GM12872 (cell line): ENCODE measurements around the gene ARHGAP6.

Source experiments
- TF ChIP-seq, protein P1 (sequence below): IDR thresholded peaks from 3 replicates; pipeline ENCODE4 v1.5.1; 2011; ENCODE audit warnings: low read depth, mild to moderate bottlenecking, low read length, moderate library complexity; ENCODE audit not compliant: insufficient read depth

The ARHGAP6 gene

DNA sequence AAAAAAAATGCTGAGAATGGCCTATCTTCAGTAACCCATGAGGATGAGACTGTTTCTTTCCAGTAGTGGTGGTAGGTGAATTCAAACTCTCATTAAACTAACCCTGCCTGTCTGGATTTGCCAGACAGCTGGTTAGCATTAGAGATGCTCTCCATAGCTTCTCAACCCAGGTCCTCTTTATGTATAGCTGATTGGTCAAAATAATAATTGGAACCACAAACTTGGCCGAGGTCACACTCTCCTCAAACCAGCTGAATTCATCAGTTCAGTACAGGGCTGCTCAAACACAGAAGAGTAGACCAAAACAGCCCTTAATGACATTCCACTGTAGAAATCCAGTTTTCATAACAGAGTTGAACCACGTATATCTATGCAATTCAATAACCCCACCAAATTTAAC is 469.2 kb downstream of the ARHGAP6 start:
- TF ChIP-seq, protein P1, sequence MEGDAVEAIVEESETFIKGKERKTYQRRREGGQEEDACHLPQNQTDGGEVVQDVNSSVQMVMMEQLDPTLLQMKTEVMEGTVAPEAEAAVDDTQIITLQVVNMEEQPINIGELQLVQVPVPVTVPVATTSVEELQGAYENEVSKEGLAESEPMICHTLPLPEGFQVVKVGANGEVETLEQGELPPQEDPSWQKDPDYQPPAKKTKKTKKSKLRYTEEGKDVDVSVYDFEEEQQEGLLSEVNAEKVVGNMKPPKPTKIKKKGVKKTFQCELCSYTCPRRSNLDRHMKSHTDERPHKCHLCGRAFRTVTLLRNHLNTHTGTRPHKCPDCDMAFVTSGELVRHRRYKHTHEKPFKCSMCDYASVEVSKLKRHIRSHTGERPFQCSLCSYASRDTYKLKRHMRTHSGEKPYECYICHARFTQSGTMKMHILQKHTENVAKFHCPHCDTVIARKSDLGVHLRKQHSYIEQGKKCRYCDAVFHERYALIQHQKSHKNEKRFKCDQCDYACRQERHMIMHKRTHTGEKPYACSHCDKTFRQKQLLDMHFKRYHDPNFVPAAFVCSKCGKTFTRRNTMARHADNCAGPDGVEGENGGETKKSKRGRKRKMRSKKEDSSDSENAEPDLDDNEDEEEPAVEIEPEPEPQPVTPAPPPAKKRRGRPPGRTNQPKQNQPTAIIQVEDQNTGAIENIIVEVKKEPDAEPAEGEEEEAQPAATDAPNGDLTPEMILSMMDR, result no peak

DNA sequence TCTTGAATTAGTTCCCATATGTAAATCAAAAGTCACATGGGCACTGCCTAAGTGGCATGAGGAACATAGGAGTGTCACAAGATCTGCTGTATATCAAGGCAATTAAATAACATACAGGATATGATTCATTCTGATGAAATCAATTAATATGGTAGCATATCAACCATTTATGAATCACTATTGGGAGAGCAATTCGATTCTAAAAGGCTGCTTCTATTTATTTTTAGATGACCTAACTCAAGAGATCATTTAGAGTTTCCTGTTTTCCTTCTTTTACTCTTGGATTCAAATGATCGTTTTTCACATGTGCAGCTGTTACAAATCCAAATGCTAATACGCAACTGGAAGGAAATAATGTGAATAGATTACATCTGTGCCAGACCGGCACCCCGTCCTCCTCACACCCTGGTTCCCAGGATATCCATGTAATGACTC is 472.7 kb downstream of the ARHGAP6 start:
- TF ChIP-seq, protein P1, result no peak

DNA sequence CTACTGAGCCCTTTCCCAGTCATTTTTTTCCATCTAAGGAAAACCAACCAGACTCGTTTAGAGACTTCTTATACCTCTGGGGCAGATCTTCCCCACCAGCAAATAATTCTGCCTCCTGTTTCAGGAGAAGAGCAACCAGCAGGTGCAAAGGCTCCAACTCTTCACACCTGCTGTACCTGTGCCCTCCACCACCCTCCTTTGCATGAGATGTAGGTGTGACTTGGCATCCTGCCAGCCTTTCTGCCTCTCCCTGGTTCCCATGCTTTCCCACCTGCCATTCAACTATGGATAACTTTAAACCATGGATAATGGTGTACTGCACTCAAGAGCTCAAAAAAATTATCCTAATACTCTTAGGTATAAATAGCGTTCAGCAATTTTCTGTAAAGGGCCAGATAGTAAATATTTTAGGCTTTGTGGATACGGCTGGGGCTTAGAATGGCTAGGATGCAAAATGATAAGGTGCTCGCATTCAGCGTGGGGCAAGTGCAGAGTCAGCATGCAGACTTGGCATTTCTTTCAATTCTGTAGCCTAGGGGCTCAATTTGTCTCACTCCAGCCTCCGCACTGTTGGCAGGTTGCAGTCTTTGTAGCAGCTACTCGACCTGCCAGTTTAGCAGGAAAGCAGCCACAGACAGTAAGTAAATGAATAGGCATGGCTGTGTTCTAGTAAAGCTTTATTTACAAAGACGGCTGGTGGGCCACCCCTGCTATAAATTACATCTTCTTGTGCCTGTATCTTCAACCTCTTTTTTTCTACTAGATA is 474.8 kb downstream of the ARHGAP6 start:
- TF ChIP-seq, protein P1, result no peak

DNA sequence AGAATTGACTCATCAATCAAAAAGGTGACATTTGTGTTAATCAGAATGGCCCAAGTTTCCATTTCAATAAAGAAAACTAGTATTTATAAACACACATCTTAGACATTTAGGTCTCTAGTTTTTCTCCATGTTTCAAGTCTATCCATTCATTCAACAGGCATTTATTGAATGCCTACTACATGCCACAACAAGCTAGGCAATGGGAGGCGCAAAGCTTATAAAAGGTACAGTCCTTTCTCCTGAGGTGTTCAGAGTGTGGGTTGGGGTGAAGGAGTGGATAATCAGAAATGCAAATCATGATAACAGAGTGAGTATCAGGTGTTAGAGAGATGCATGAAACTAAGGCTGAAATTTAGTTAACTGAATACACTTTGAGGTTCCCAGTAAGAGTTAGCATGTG is 476.6 kb downstream of the ARHGAP6 start:
- TF ChIP-seq, protein P1, result no peak

DNA sequence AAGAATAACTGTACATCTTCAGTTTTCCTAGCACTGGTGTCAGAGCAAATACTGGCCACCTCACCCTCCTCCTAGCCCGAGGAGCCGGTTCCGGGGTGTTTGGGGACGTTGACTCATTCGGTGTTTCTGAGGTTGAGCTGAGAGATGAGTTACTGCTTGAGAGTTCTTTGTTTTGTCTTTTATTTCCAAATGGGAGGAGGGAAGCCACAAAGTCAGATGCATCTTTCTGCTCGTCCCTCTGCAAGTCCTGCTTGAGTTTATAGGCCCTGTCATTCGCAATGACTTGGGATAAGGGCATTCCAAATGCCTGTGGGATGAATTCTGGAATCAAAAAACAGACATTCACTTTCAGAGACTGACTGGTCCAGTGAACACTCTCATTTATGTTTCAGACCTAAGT is 477.1 kb downstream of the ARHGAP6 start:
- TF ChIP-seq, protein P1, result no peak

DNA sequence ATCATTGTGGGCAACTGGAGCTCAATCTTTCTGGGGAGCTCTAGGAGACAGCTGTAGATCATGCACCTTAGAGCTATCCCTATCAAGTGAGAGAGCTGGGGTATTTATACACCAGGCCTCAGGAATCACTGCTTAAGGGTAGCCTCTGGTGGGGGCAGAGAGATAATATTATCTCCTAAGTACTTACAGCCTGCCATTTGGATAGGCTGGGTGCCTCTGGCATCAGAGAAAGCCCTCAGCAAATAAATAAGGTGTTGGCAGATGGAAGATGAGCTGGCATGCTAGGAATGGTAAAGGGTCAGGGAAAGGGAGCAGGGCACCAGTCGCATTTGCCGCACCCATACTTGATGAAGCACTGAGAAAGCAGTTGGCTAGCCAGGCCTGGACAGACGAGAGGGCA is 478.7 kb downstream of the ARHGAP6 start:
- TF ChIP-seq, protein P1, result no peak

DNA sequence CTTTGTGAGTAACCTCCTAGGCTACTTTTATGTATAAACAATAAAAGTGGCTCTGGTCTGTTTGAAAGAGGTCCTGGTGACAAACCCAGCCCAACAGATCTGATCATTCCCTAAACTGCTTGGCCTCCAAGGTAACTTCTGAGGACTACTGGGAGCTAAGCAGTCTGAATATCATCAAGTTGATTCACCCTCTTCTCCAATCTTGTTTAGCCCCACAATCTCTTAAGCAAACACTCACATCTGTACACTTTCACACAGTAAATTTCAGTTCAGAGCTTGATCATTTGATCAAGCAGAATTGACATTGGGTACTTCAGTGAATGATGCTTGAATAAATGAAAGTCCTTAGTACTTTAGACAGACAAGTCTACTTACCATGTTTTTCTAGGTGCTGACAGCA is 479.9 kb downstream of the ARHGAP6 start:
- TF ChIP-seq, protein P1, result no peak
